Measurements from ENCODE around the gene GLUD1. TPM values are rescaled to one million over a fixed set of nuclear protein-coding genes. Genes with fewer than 3 reads are reported as not detected.
"Not testable (repeated sequence)": the region's sequence is repeated elsewhere in the genome, so short reads cannot be mapped to it uniquely, and the experiment has no call there.

The GLUD1 gene
- total and polyA plus RNA-seq, 12 donors: 38.0 to 130 (median 113) TPM

GRCh38 chr10:87092376-87092860, 2.2 kb downstream of the GLUD1 start:
- peak overlapping the region in 9 of 10 donors; percentile 2 to 94 (median 77) for H3K4me3 ChIP-seq
- TF ChIP-seq CTCF (IDR thresholded peaks at IDR 0.05): no peak
- intact Hi-C loops (cut with DNase I): loop anchor here in 2 of 10 donors (10.0 kb wide), 2 partner anchors 118 to 158 kb away; no protein-coding TSS in a partner anchor
- no peak for ATAC-seq
- H3K9me3 ChIP-seq: no peaks in the 10 kb centered on the region
- H3K27ac ChIP-seq: peak overlapping the region in 6 of 10 donors; percentile 14 to 99 (median 94)
- no peaks in the 10 kb centered on the region for H3K27me3 ChIP-seq
- H3K36me3 ChIP-seq: peaks cover 0 to 26% (median 0%) of the 10 kb centered on the region in 9 donors
- H3K4me1 ChIP-seq: peaks cover 0 to 72% (median 50%) of the 10 kb centered on the region in 9 donors
- 30 to 38% methylated on average over 7 of the region's 7 CpGs for WGBS, 2 donors
- no peak for DNase-seq

GRCh38 chr10:87090779-87091178, 3.9 kb downstream of the GLUD1 start:
- DNase-seq: no peak
- no peaks in the 10 kb centered on the region for H3K9me3 ChIP-seq
- no peaks in the 10 kb centered on the region for H3K27me3 ChIP-seq
- intact Hi-C loops (cut with DNase I): loop anchor here in 2 of 10 donors (10.0 kb wide), 2 partner anchors 116 to 156 kb away; no protein-coding TSS in a partner anchor
- H3K36me3 ChIP-seq: peaks cover 0 to 23% (median 0%) of the 10 kb centered on the region in 9 donors
- H3K4me3 ChIP-seq: no peak overlapping the region
- no peak overlapping the region for H3K27ac ChIP-seq
- ATAC-seq: no peak
- 73 to 74% methylated on average over 4 of the region's 4 CpGs for WGBS, 2 donors
- H3K4me1 ChIP-seq: peaks cover 0 to 60% (median 41%) of the 10 kb centered on the region in 9 donors
- no peak for TF ChIP-seq CTCF (IDR thresholded peaks at IDR 0.05)

- H3K27me3 ChIP-seq: no peaks in the 10 kb centered on the region
- no peak overlapping the region for H3K4me3 ChIP-seq
- H3K27ac ChIP-seq: no peak overlapping the region
- H3K36me3 ChIP-seq: peaks cover 0 to 23% (median 0%) of the 10 kb centered on the region in 9 donors
- H3K9me3 ChIP-seq: no peaks in the 10 kb centered on the region
- no peak for ATAC-seq
- intact Hi-C loops (cut with DNase I): loop anchor here in 3 of 10 donors (5.0 to 10.0 kb wide), 3 partner anchors 115 to 155 kb away; no protein-coding TSS in a partner anchor
- H3K4me1 ChIP-seq: peaks cover 0 to 64% (median 45%) of the 10 kb centered on the region in 9 donors
- whole genome bisulfite sequencing, 2 donors: 95 to 96% methylated on average over 4 of the region's 4 CpGs
- DNase-seq: no peak
- TF ChIP-seq CTCF (IDR thresholded peaks at IDR 0.05): no peak
These were observed 4.9 kb downstream of the GLUD1 start for GRCh38 chr10:87089746-87090145.

GRCh38 chr10:87085537-87085936, 9.1 kb downstream of the GLUD1 start:
- WGBS, 2 donors: 93 to 94% methylated on average over 1 of the region's 1 CpG
- no peak for TF ChIP-seq CTCF (IDR thresholded peaks at IDR 0.05)
- no peaks in the 10 kb centered on the region for H3K27me3 ChIP-seq
- ATAC-seq (no peak), DNase-seq (no peak)
- H3K27ac ChIP-seq: no peak overlapping the region
- no peaks in the 10 kb centered on the region for H3K9me3 ChIP-seq
- H3K36me3 ChIP-seq: peaks cover 0 to 18% (median 0%) of the 10 kb centered on the region in 9 donors
- no peak overlapping the region for H3K4me3 ChIP-seq
- intact Hi-C loops (cut with DNase I): loop anchor here in 1 of 10 donors (5.0 kb wide), 1 partner anchor 113 kb away; no protein-coding TSS in a partner anchor
- H3K4me1 ChIP-seq: peaks cover 4 to 60% (median 31%) of the 10 kb centered on the region in 9 donors

GRCh38 chr10:87084291-87084782, 10.3 kb downstream of the GLUD1 start:
- H3K27me3 ChIP-seq; H3K9me3 ChIP-seq; DNase-seq; H3K4me3 ChIP-seq; intact Hi-C loops (cut with DNase I): not testable (repeated sequence)
- peak overlapping the region in 7 of 10 donors; percentile 9 to 62 (median 44) for H3K27ac ChIP-seq
- H3K36me3 ChIP-seq: peaks cover 0 to 10% (median 0%) of the 10 kb centered on the region in 9 donors
- peaks cover 4 to 49% (median 26%) of the 10 kb centered on the region in 9 donors for H3K4me1 ChIP-seq
- ATAC-seq: peak in 6 of 8 donors; percentile 8 to 47 (median 30)

- H3K4me3 ChIP-seq; DNase-seq; H3K27me3 ChIP-seq; intact Hi-C loops (cut with DNase I); H3K36me3 ChIP-seq; H3K9me3 ChIP-seq: not testable (repeated sequence)
- Histone ChIP-seq H3K4me1 (peaks cover 3 to 44% (median 20%) of the 10 kb centered on the region in 9 donors), H3K27ac (peak overlapping the region in 7 of 10 donors; percentile 9 to 62 (median 44))
- ATAC-seq: peak in 7 of 8 donors; percentile 55 to 81 (median 65)
- 58 to 61% methylated on average over 5 of the region's 5 CpGs for WGBS, 2 donors
These were observed 10.9 kb downstream of the GLUD1 start for GRCh38 chr10:87083576-87084290.

GRCh38 chr10:87082219-87082618, 12.4 kb downstream of the GLUD1 start:
- H3K4me3 ChIP-seq; H3K36me3 ChIP-seq; intact Hi-C loops (cut with DNase I); H3K9me3 ChIP-seq; DNase-seq; H3K27me3 ChIP-seq: not testable (repeated sequence)
- WGBS, 2 donors: 83 to 85% methylated on average over 1 of the region's 1 CpG
- Histone ChIP-seq H3K27ac (peak overlapping the region in 6 of 10 donors; percentile 4 to 62 (median 36)), H3K4me1 (peaks cover 3 to 37% (median 18%) of the 10 kb centered on the region in 9 donors)
- ATAC-seq: peak in 4 of 8 donors; percentile 24 to 59 (median 35)
